ENCODE results near the gene CXCL17.

GRCh38 chr19:42400404-42400803 lies 42.3 kb downstream of the CXCL17 start:
- TF ChIP-seq, protein P1, sequence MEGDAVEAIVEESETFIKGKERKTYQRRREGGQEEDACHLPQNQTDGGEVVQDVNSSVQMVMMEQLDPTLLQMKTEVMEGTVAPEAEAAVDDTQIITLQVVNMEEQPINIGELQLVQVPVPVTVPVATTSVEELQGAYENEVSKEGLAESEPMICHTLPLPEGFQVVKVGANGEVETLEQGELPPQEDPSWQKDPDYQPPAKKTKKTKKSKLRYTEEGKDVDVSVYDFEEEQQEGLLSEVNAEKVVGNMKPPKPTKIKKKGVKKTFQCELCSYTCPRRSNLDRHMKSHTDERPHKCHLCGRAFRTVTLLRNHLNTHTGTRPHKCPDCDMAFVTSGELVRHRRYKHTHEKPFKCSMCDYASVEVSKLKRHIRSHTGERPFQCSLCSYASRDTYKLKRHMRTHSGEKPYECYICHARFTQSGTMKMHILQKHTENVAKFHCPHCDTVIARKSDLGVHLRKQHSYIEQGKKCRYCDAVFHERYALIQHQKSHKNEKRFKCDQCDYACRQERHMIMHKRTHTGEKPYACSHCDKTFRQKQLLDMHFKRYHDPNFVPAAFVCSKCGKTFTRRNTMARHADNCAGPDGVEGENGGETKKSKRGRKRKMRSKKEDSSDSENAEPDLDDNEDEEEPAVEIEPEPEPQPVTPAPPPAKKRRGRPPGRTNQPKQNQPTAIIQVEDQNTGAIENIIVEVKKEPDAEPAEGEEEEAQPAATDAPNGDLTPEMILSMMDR (conservative IDR thresholded peaks at IDR 0.05; ENCODE audit: low read length): no peak
- no peak for TF ChIP-seq EZH2phosphoT487 (IDR thresholded peaks at IDR 0.05; ENCODE audit: borderline replicate concordance, low read depth, low read length)
